HG03196 (cell line): ENCODE measurements around the gene TMEM271.

Experiments
- ATAC-seq: cut with Tn5 transposase; IDR thresholded peaks from one replicate; pipeline ENCODE4 v1.9.1; 2021; ENCODE audit not compliant: unreplicated experiment

TMEM271 gene

DNA sequence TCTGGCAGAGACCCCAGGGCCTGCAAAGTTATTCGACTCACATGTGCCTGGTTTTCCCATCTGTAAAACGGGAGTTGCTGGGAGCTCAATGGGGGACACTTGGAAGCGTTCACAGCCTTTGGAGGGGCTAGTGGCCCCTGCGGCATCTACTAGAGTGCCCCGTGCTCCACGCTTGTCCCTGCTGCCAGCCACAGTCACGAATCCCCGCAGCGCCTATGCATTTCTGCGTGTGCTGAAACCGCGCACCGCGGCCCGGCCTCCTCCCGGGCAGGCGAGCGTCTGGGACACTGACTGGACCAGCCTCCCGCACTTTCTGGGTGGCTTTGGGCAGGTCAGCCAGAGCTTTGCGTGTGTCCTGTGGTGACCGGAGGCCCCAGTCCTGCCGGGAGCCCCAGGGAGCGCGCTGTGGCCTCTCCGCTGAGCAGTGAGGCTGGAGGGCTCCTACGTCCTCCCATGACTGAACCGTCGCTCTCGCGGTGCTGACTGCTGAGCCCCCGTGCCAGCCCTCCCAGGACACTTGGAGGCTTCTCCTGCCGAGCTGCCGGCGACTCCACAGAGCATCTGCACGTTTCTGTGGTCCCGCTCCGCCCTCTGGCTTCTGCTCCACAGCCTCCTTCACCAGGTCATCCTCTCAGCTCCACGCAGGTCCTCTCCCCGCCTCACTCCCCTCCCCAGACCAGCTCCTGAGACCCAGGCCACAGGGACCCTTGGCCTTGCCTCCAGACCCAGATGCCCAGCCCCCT, 40.7 kb downstream of the TMEM271 start:
- ATAC-seq, result no peak

DNA sequence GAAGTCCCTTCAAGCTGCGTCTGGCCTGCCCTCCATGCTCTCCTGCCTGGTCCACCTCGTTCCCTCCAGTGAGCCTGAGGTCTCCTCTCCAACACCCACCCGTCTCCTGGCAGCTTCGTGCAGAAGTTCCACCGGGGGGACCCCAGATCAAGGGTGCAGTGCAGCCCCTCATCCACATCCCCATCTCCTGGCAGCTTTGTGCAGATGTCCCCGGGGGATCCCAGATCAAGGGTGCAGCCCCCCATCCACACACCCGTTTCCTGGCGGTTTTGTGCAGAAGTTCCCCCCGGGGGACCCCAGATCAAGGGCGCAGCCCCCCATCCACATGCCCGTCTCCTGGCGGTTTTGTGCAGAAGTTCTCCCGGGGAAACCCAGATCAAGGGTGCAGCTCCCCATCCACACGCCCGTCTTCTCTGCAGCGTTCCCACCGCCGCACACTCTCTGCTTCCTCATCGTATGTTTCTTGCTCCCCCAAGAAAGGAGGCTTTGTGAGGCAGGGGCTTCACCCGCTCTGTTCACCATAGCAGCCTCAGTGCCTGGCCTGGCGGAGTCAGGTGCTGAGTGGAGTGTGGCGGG, 41.4 kb downstream of the TMEM271 start:
- ATAC-seq, result no peak

DNA sequence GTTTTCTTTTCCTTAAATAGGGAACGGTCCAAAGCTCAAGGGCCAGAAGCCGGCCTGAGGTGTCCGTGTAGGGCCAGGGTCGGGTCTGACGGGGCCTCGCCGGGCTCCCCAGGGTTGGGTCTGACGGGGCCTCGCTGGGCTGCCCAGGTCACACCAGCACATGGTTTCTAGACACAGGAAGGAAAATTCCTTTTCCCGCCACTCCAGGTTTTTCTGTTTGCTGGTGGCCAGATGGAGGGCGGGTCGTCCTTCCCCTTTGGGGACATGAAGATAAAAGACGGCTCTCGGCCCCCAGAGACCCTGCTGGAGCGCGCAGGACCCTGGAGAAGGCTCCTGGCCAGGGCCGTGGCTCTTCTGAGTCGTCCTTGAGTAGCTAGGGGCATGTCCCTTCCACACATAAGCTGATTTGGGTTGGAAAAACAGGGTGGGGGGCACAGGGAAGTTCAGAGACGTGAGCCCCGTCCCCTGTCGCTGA, 42.0 kb downstream of the TMEM271 start:
- ATAC-seq, result no peak

DNA sequence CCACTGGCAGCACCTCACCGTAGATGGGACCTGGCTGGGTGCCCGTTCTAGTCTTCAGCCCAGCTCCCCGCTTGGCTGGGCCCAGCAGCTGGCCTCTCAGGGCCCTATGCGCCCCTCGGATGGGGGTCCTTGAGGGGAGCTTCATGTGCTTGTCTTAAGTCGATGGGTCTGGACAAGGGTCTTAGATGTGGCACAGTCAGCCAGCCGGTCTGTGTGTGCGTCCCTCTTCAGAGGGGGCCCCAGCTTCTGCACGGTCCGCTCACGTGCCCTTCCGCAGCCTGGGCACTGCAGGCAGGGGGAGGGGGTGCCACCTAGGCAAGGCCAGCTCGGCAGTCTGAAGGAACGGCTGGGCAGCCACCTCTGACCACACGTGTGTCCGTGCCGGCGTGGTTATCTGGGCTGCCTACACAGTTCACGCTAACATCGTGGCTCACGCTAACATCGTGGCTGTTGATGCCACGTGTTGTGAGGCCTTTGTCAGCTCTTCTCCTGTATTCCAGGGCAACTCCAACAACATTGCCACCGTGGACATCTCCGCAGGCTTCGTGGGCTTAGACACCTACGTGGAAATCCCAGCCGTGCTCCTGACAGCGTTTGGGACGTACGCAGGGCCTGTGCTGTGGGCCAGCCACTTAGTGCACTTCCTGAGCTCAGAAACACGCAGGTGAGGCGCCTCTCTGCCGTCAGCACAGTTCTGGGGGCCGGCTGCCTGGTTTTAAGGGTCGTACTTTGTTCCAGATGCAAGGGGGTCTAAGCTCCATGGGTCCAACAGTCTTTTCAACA, 42.6 kb downstream of the TMEM271 start:
- ATAC-seq, result no peak

DNA sequence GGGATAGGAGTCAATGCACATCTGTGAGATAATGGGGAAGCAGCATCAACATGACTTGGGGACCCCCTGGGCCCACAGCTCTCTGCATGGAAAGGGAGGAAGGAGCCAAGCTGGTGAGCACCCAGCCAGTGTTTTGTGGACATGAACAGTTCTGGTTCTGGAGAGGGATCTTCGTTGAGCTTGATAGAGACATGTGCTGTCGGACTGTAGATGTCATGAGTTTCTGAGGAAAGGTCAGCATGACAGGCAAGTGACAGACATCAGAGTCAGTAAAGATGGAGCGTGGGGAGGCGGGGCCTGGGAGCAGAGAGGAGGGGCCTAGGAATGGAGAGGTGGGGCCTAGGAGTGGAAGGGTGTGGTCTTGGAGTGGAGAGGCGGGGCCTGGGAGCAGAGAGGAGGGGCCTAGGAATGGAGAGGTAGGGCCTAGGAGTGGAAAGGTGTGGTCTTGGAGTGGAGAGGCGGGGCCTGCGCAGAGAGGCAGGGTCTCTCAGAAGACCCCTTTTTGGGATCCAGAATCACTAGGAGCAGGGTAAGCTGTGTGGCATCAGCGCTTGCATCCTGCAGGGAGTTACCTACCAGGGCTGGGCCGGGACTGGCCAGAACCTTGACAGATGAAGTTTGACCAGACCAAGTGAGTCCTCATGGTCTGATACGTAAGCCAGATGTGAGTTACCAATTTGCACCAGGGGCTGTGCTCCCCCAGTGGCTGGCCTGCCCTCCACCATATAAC, 43.3 kb downstream of the TMEM271 start:
- no peak for ATAC-seq

DNA sequence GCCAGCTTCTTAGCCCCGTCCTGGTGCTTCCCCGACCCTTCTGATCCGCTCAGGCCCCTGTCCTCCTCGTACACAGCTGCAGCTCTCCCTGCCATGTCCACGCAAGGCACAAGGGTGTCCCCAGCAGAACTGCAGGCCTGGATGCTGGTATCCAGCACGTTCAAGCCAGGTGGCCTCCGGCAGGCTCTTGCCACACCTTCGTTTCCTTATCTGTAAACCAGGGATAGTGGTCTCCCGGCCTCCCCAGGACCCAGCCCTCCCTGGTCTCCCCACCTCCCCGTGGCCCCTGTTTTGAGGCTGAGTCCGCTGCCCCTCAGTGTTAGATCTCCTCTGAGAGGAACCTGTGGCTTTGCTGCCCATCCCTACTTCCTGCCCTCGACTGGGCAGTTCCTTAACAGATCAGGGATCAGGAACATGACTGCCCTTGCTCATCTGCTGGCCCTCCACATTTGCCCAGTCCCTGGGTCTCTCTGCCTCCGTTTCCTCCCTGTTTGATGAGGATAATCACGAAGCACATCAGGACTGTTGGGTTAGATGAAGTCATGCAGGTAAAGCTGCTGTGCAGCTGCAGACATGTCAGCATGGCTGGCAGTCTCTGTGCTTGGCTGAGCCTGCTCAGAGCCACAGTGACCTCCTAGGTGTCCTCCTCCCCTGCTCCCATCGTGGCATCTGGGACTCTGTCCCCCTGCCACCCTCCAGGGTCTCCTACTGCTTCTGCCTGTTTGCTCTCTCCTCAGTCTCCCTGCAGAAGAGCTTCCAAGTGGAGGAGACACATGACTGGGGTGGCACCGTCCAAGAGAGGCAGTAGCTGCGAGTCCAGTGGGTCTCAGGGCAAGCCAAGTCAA, 44.2 kb downstream of the TMEM271 start:
- no peak for ATAC-seq

DNA sequence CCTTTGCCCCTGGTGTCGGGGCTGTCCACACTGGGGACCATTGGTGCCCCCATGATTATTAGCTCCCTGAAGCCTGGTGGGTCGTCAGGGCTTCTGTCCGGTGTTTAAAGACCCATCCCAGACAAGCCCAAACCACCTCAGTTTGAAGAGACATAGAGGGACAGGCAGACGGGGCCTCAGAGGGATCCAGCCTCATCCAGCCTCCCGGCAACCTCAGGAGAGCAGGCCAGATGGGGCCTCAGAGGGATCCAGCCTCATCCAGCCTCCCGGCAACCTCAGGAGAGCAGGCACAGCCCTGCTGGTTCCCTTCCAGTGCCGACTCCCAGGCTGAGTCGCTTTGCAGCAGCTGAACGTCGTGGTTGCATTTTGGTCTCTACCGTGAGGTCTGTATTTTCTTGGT, 45.0 kb downstream of the TMEM271 start:
- no peak for ATAC-seq

DNA sequence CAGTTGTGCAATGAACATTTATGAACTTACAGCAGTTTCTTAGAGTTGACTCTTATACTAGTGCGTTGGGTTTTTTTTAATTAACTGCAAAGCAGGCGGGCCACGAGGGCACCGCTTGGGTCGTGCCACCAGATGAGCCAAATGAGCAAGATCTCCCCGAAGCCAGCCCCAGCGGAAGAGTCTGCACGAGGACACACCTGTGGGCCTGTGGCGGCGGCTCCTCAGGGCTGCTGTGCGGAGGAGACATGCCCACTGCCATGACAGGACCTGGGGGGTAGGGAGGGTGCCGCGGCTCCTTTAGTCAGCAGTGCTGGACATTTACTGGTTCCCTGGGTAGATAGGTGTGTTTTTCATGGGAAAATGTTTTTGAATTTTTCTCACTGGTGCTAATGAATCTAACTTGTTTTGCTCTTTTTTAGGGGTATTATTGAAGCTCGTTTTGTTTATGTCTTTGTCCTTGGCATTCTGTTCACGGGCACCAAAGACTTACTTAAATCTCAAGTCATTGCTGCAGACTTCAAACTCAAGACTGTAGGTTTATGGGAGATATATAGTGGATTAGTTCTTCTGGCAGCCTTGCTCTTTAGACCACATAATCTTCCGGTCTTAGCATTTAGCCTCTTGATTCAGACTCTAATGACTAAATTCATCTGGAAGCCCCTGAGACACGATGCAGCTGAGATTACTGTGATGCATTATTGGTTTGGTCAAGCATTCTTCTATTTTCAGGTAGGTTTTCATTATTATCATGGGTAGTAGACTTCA, 45.9 kb downstream of the TMEM271 start:
- no peak for ATAC-seq

DNA sequence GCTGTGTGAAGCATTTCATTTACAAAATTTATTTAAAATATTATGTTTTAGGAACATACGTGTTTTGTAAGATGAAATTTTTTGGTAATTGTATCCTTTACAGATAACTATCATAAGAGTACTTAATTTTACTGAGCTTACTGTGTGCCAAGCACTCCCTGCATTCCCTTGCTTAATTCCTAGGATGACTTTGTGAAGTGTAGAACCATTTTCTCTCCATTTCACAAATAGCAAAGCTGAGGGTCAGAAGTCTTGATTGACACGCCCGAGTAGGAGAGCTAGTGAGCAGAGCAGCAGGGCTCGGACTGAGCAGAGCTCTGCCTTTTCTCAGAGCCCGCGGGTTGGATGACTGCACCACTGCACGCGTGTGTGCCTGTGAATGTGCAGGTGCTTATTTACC, 46.5 kb downstream of the TMEM271 start:
- ATAC-seq, result no peak

DNA sequence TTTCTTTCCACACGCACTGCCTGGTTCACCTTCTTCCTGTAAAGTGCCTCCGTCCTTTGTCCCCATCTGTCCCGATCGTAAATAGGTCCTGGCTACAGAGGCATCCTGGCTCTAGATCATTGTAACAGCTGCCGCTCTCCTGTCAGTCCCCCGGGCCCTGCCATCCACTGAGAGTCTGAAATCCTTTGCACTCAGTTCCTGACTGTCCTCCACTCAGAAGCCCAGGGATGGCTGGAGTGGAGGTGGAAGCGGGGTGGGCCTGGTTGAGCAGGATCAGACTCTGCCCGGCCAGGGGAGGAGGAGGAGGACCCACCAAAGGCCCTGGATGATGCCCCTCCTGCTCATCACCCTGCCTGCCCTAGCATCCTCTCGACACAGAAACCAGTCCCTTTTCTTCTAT, 47.3 kb downstream of the TMEM271 start:
- no peak for ATAC-seq

DNA sequence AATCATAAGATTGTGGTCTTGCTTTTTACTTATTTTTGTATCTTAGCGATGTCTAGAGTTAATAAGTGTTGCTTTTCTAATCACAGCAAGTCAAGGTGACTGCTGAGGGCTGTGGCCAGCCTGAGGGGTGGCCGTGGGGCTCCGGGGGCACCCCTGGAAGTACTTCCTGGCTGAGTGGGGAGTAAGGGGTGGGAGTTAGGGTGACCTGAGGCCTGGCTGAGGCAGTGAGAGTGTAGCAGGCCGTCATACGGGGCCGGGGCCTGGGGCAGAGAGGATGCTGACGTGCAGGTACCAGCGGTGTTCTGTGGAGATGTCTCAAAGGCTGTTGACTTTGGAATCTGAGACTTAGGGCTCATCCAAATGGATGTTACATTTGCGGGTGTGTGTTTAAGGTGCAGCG, 47.8 kb downstream of the TMEM271 start:
- ATAC-seq, result no peak

DNA sequence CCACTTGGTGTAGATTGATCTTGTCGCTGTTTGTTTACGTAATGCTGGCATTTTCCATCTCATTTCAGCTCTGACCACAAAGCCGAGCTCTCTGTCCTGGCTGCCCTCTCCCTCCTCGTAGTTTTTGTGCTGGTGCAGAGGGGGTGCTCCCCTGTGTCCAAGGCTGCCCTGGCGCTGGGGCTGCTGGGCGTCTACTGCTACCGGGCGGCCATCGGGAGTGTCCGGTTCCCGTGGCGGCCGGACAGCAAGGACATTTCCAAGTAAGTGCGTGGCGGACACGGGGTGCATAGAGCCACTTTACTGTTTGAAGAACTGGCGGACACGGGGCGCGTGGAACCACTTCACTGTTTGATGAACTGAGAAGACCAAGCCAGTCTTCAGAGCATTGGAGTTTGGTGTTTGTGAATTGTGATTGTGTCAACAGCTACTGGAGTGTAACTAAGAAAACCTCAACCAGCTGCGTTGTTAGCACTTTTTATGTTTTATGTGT, 49.1 kb downstream of the TMEM271 start:
- no peak for ATAC-seq

DNA sequence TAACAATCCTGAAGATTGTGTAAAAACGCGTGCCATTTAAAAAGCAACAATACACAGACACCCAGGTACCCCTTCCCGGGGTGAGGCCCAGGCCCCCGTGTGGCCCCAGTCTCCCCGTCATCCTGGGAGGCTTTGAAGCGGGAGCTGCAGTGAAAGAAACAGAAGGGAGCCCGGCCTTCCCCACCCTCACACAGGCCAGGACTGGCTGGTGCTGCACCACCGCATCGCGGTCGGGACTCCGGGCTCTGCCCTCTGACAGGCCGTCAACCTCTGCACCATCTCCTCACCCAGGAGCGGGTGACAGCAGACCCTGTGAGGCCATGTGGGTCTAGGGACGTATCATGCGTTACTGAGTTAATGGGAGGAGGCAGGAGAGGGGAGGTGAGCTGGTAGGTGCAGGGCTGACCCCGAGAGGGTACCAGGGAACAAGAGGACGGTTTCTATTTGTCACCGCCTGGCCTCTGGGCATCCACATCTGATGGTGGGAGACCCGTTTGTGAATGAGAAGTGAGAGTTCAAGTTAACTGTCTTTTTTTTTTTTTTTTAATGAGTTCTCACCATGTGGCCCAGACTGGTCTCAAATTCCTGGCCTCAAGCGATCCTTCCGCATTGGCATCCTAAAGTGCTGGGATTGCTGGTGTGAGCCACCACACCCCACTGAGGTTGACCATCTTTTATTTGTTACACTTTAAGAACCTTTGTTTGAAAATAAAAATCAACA, 49.7 kb downstream of the TMEM271 start:
- ATAC-seq, result no peak

DNA sequence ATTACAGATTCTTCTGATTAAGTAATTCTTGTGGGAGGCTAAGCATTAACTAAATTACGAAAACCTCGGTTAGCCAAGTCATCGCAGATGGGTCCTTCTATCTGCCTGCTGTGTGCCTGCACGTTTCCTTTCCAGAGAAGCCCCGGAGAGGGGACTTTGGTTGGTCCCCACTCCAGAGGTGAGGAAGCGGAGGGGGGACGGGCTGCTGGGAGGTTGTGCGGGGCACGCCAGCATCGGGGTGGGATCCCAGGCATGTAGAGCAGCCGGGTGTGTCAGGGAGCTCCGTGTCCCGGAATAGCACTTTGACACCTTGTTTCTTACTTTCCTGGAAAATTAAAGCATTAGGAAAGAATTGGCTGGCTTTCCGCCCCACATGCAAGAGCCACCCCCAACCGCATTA, 50.4 kb downstream of the TMEM271 start:
- ATAC-seq, result no peak

DNA sequence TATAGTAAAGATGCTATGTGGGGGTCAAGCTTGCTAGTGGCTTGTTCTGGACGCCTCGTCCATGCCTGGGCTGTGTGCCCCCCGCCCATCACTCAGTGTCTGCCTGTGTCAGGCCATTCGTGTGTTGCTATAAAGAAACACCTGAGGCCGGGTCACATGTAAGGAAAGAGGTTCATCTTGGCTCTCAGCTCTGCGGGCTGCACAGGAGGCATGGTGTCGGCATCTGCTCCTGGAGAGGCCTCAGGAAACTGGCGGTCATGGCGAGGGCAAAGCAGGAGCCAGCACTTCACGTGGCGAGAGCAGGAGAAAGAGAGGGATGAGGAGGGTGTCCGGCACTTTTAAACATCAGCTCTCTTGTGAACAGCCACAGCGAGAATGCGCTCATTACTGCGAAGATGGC, 51.9 kb downstream of the TMEM271 start:
- no peak for ATAC-seq
